PC-9 (cell line): ENCODE data around the gene NLGN1. TPM values are rescaled to one million over a fixed set of nuclear protein-coding genes. Genes with fewer than 3 reads are reported as not detected.

ENCODE experiments used
- BruUV-seq: library from RNA; stranded (reverse); fragments of 400-500 nt; replicated peaks from 2 replicates; lab custom pipeline; 2021; lab: Mats Ljungman, UMichigan
- CTCF ChIA-PET: fragments of 300-600 bp; sonication (Branson Sonifier 250); formaldehyde crosslinking; loops from one replicate; lab custom pipeline; 2022; ENCODE audit warnings: antibody characterized with exemption; lab: Charles Lee
- POLR2A ChIA-PET: fragments of 300-600 bp; sonication (Branson Sonifier 250); formaldehyde crosslinking; loops from one replicate; lab custom pipeline; 2022; ENCODE audit warnings: antibody characterized with exemption; ENCODE audit not compliant: unreplicated experiment; lab: Charles Lee
- DNase-seq, 2 experiments: peaks; one replicate each; pipeline versions ENCODE4 v3.0.0 to v3.0.0-alpha.2; 2015 to 2022; ENCODE audit warnings: mixed read lengths in 1 of 2
- H2AFZ ChIP-seq: fragments of 200-600 bp; sonication (generic); 2 replicates; pipeline ENCODE4 v1.8.1; 2017; ENCODE audit warnings: antibody characterized with exemption
- H3F3A ChIP-seq: fragments of 200-600 bp; sonication (generic); 2 replicates; pipeline ENCODE4 v1.8.1; 2017; ENCODE audit warnings: antibody characterized with exemption, mild to moderate bottlenecking, low read depth; ENCODE audit not compliant: insufficient read depth
- H3K27ac ChIP-seq: fragments of 200-600 bp; sonication (generic); 2 replicates; pipeline ENCODE4 v1.6.1; 2016; ENCODE audit warnings: mixed run types
- H3K27me3 ChIP-seq: fragments of 200-600 bp; sonication (generic); 2 replicates; pipeline ENCODE4 v1.6.1; 2016; ENCODE audit warnings: low read depth, mixed run types; ENCODE audit not compliant: insufficient read depth
- H3K36me3 ChIP-seq: fragments of 200-600 bp; sonication (generic); 2 replicates; pipeline ENCODE4 v1.6.1; 2016; ENCODE audit warnings: low read depth, mixed run types
- H3K4me1 ChIP-seq: fragments of 200-600 bp; sonication (generic); replicated peaks from 2 replicates; pipeline ENCODE4 v1.6.1; 2016; ENCODE audit warnings: mixed run types; ENCODE audit not compliant: insufficient read depth
- H3K4me2 ChIP-seq: fragments of 200-600 bp; sonication (generic); 2 replicates; pipeline ENCODE4 v1.6.1; 2017; ENCODE audit warnings: mixed run types
- H3K4me3 ChIP-seq: fragments of 200-600 bp; sonication (generic); 2 replicates; pipeline ENCODE4 v1.6.1; 2016; ENCODE audit warnings: mixed run types
- H3K79me2 ChIP-seq: fragments of 200-600 bp; sonication (generic); 2 replicates; pipeline ENCODE4 v1.6.1; 2017; ENCODE audit warnings: low read depth, mixed run types
- H3K9me2 ChIP-seq: fragments of 200-600 bp; sonication (generic); 2 replicates; pipeline ENCODE4 v1.8.1; 2017; ENCODE audit warnings: mild to moderate bottlenecking; ENCODE audit not compliant: insufficient read depth
- H3K9me3 ChIP-seq: fragments of 200-600 bp; sonication (generic); 2 replicates; pipeline ENCODE4 v1.8.1; 2016; ENCODE audit warnings: low read depth; ENCODE audit not compliant: insufficient read depth
- H4K20me1 ChIP-seq: fragments of 200-600 bp; sonication (generic); 2 replicates; pipeline ENCODE4 v1.8.1; 2017; ENCODE audit not compliant: insufficient read depth
- CTCF ChIP-seq: fragments of 200-600 bp; sonication (generic); conservative IDR thresholded peaks from 2 replicates; pipeline ENCODE4 v1.6.1; 2017; ENCODE audit warnings: mixed run types, antibody characterized with exemption, mild to moderate bottlenecking, moderate library complexity
- EZH2 ChIP-seq: fragments of 200-600 bp; sonication (generic); IDR thresholded peaks from 2 replicates; pipeline ENCODE4 v1.8.0; 2017; ENCODE audit warnings: antibody characterized with exemption, low read depth
- intact Hi-C: fragments of 100-400 bp; cut with micrococcal nuclease; formaldehyde crosslinking; loops from one replicate; pipeline ENCODE4 v1.10.0; 2022; ENCODE audit not compliant: unreplicated experiment
- total RNA-seq: library from RNA; stranded (reverse); gene quantifications from 2 replicates; pipeline ENCODE4 v1.2.3, GENCODE V29; 2021

Gene NLGN1
- total RNA-seq, 1 experiment from 2014 or later: 1.4 TPM

- no peak overlapping the region for H3K27ac ChIP-seq
- CTCF ChIA-PET: no interaction called here
- no TSS peak for BruUV-seq
These were observed 589.4 kb downstream of the NLGN1 start for GRCh38 chr3:173986861-173987410.

GRCh38 chr3:173988909-173989308, 591.4 kb downstream of the NLGN1 start:
- Histone ChIP-seq H3F3A (no peaks in the 10 kb centered on the region), H4K20me1 (no peaks in the 10 kb centered on the region), H3K4me3 (no peak overlapping the region), H3K4me1 (no peaks in the 10 kb centered on the region), H2AFZ (no peak overlapping the region), H3K27me3 (no peaks in the 10 kb centered on the region), H3K79me2 (no peaks in the 10 kb centered on the region), H3K9me3 (no peaks in the 10 kb centered on the region), H3K27ac (no peak overlapping the region), H3K4me2 (no peak overlapping the region), H3K36me3 (no peaks in the 10 kb centered on the region), H3K9me2 (no peaks in the 10 kb centered on the region)
- intact Hi-C loops: no loop called here
- ChIA-PET POLR2A (no interaction called here), CTCF (no interaction called here)
- no peak for DNase-seq
- BruUV-seq: no TSS peak
- TF ChIP-seq CTCF (no peak), EZH2 (no peak)

More at GRCh38 chr3:173986861-173987410, 589.4 kb downstream of the NLGN1 start:
- H3K9me3 ChIP-seq: no peaks in the 10 kb centered on the region
- H2AFZ ChIP-seq: 0 out of 2 replicates have a peak overlapping the region, but pooled peaks have one; percentile 20
- no peaks in the 10 kb centered on the region for H3K79me2 ChIP-seq
- H3K4me2 ChIP-seq: no peak overlapping the region
- intact Hi-C loops: no loop called here
- H3K36me3 ChIP-seq: no peaks in the 10 kb centered on the region
- no peaks in the 10 kb centered on the region for H3K4me1 ChIP-seq
- no peaks in the 10 kb centered on the region for H3K27me3 ChIP-seq
- no peaks in the 10 kb centered on the region for H4K20me1 ChIP-seq
- H3K9me2 ChIP-seq: no peaks in the 10 kb centered on the region
- no peak for TF ChIP-seq CTCF
- TF ChIP-seq EZH2: no peak
- POLR2A ChIA-PET: interaction anchor here (0.6 kb wide), 1 partner anchor 1063 kb away, joined by 4 read pairs; no protein-coding TSS in a partner anchor
- DNase-seq: no peak
- H3F3A ChIP-seq: no peaks in the 10 kb centered on the region
- no peak overlapping the region for H3K4me3 ChIP-seq

GRCh38 chr3:173992416-173992815, 594.9 kb downstream of the NLGN1 start:
- H3K9me2 ChIP-seq: no peaks in the 10 kb centered on the region
- no peak for DNase-seq
- no peaks in the 10 kb centered on the region for H3K9me3 ChIP-seq
- H4K20me1 ChIP-seq: no peaks in the 10 kb centered on the region
- H2AFZ ChIP-seq: no peak overlapping the region
- no peaks in the 10 kb centered on the region for H3K27me3 ChIP-seq
- TF ChIP-seq EZH2 (no peak), CTCF (no peak)
- ChIA-PET POLR2A (no interaction called here), CTCF (no interaction called here)
- no peak overlapping the region for H3K4me3 ChIP-seq
- no peaks in the 10 kb centered on the region for H3K36me3 ChIP-seq
- H3K79me2 ChIP-seq: no peaks in the 10 kb centered on the region
- H3K4me2 ChIP-seq: no peak overlapping the region
- H3F3A ChIP-seq: no peaks in the 10 kb centered on the region
- no peaks in the 10 kb centered on the region for H3K4me1 ChIP-seq
- intact Hi-C loops: no loop called here
- BruUV-seq: no TSS peak
- no peak overlapping the region for H3K27ac ChIP-seq
